Loucy (cell line): ENCODE data around the gene CIAPIN1.

Experiments used
- CTCF ChIP-seq: fragments of 200-600 bp; sonication (generic); conservative IDR thresholded peaks from 2 replicates; pipeline ENCODE4 v1.5.1; 2014; ENCODE audit warnings: mild to moderate bottlenecking, antibody characterized with exemption, low read length
- EZH2phosphoT487 ChIP-seq: fragments of 200-600 bp; IDR thresholded peaks from 2 replicates; pipeline ENCODE4 v1.6.1; 2018; ENCODE audit warnings: antibody characterized with exemption, mild to moderate bottlenecking, moderate library complexity, borderline replicate concordance

DNA sequence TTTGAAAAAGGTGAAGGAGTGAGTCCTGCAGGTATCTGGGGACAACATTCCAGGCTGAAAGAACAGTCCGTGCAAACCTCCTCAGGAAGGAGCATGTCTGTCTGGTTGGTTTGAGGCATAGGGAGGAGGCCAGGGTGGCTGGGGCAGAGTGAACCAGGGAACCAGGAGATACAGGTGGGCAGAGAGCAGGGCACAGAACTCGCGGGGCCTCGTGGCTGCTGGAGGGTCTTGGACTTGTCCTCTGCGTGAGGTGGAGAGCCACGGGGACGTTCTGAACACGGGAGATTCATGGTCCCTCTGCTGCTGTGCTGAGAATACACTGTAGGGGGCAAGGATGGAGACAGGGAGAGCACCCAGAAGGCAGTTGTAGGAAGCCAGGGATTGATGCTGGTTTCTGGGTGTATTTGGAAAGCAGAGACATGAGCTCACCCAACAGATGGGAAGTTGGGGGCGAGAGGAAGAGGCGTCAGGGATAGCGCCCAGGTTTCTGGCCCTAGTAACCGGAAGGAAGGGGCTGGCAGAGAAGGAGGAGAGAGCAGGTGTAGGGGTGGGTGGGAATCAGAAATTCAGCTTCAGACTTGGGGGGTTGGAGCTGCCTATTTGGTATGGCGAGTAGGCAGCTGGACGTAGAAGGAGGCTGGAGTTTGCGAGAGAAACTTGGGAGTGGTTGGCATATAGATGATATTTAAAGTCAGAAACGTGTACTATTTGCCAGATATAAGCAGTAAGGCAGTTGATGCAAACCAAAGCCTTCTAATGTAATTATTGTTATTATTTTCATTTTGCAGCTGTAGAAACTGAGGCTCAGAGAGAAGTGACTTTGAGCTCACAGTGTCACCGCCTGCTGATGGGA is 43.0 kb downstream of the CIAPIN1 start, which contains the start of gene CCL17:
- TF ChIP-seq CTCF (no peak), EZH2phosphoT487 (no peak)
